Astrocyte (in vitro differentiated cells and primary cell): Measurements from ENCODE around the gene HAUS3.

Experiments
- CTCF ChIP-seq: IDR thresholded peaks from 2 replicates; pipeline ENCODE4 v1.5.1; 2011; ENCODE audit warnings: low read depth, mild to moderate bottlenecking, inconsistent platforms, low read length, moderate library complexity; ENCODE audit not compliant: insufficient read depth
- EZH2 ChIP-seq: IDR thresholded peaks from 2 replicates; pipeline ENCODE4 v1.6.1; 2012; ENCODE audit warnings: mild to moderate bottlenecking, low read length, inconsistent platforms; ENCODE audit not compliant: insufficient read depth

DNA sequence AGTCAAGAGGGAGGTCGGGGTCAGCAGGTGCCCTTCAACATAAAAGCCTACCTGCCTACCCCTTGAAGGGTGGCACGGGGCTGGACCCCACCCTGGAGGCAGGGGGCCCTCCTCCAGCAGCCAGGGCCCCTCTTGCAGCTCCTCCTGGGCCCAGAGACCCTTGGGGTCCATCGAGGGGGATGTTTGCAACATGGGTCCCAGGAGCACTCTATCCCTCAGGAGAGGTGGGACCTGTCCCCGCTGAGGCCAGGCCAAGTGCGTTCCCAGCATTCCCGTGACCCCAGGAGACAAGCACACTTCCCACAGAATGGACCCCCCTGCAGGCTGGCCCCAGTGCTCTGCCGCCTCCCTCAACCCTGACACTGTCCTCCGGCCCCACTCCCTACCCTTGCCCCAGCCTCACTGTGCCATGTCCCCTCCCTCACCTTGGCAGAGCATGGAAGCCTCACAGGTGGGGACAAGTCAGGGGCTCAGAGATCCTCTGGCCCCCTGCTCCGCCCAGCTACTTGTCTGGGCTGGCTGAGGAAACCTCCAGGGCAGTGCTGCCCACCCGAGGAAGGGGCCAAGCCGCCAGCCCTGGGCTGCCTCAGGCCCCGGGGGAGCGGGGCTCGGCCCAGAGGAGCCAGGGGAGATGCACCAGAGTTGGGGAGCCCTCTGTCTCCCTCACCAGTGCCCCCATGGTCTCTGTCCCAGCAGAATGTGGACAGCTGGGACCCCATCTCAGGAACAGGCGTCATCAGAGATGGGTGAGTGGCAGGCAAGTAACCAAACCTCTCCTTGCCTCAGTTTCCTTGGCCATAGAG, 17.8 kb upstream of the HAUS3 start:
- no peak for TF ChIP-seq CTCF
- TF ChIP-seq EZH2 = no peak
